SIG-M5 treated with dmso at 0.1 percent for 504 hours (cell line): ENCODE measurements around the gene PRAMEF10.
"Not testable (repeated sequence)": the region's sequence is repeated elsewhere in the genome, so short reads cannot be mapped to it uniquely, and the experiment has no call there.

Experiments
- DNase-seq: peaks from one replicate; lab custom pipeline; 2025; ENCODE audit not compliant: unreplicated experiment; lab: John Stamatoyannopoulos, UW

The PRAMEF10 gene, protein sequence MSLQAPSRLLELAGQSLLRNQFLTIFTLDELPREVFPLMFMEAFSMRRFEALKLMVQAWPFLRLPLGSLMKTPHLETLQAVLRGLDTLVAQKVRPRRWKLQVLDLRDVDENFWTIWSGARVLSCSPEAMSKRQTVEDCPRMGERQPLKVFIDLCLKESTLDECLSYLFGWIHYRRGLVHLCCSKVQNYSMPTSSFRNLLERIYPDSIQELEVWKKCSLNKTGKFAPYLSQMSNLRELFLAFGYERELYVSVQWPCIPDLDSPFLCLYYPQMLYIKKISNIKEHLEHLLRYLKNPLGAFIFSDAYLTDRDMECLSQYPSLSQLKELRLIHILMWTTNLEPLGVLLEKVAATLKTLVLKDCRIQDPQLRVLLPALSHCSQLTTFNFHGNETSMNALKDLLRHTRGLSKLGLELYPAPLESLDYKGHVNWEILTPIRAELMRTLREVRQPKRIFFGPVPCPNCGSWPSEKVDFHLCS

DNA sequence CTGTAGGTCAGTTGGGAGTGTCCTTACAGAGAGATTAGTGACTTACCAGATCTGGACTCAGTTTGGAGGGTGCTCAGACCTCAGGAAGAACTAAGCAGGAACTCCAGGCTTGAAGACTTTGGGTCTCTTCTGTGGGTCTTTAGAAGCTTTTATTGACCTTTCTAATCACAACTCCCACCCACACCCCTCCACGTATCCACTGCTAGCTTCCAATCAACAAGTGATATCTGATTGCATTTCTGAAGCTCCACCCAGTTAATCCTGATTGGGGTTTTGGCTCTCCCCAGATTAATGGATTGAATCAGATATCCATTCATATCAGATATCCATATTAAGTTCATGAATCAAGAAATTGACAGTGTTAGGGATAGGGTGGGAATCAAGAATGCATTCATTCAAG lies at the start of gene PRAMEF10:
Gene PRAMEF10, minus strand, starts transcription at position 101 of the 400 bp plus-strand sequence. CDS start 2,423 bp downstream, outside the sequence.
- not testable (repeated sequence) for DNase-seq

DNA sequence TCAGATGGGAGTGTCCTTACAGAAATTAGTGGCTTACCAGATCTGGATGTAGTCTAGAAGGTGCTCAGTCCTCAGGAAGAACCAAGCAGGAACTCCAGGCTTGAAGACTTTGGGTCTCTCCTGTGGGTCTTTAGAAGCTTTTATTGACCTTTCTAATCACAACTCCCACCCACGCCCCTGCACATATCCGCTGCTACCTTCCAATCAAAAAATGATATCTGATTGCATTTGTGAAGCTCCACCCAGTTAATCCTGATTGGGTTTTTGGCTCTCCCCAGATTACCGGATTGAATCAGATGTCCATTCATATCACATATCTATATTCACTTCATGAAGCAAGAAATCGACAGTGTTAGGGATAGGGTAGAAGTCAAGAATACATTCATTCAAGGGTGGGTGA lies 49.4 kb upstream of the PRAMEF10 start, which contains the start of gene PRAMEF6:
Gene PRAMEF6, minus strand, starts transcription at position 101 of the 400 bp plus-strand sequence. CDS start 5,062 bp downstream, outside the sequence.
- DNase-seq = not testable (repeated sequence)

DNA sequence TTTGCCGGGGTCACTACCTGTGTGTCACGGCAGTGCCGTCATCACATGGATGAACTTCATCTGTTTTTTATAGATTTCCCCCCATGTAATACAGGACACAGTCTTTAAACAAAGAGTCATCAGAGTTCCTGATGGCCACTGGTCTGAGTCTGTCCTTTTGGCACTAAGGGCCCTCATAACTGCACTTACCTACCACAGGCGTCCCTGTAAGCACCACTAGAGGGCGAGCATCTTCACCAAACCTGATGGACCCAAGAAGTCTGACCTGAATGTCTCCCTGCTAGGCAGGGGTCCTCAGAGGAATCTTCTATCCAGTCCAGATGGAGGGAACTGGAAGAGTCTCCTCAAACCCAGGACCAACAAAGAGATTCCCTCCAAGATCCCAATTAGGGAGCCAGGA lies 26.3 kb upstream of the PRAMEF10 start:
- DNase-seq = not testable (repeated sequence)

DNA sequence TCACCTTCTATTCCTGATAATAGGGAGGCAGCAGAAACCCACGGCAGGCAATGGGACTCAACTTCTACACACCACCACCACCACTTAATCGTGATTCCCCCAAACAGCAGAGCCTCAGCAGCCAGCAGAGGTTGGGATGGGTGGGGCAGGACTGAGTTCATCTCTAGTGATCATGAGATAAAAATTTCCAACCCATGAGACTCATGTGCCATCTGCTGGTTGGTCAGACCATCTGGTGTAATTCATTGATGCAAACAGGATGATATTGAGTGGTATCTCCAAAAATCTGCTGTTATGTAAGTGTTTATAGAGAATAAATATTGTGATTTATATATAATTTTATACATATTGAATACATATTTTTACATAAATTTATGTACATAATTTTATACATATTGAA lies 23.7 kb upstream of the PRAMEF10 start:
- not testable (repeated sequence) for DNase-seq

DNA sequence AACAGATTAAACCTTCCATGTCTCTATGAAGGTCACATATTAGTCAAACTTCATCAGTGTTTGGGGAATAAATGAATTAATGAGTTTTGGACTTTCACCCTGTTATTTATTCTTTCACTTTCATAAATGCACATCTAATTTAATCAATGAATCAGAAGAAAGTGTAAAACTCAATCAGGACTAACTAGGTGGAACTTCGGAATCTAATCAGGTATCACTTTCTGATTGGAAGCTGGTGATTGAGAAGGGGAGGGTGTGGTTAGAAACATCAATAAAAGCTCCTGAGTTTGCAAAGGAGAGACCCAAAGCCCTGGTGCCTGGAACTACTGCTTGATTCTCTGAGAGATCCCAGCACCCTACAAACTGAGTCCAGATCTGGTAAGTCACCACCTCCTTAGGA lies 18.2 kb upstream of the PRAMEF10 start, which contains the start of gene PRAMEF7:
Gene PRAMEF7, plus strand, starts transcription at position 301 of the 400 bp plus-strand sequence. CDS start 1,083 bp downstream, outside the sequence.
- DNase-seq = not testable (repeated sequence)

DNA sequence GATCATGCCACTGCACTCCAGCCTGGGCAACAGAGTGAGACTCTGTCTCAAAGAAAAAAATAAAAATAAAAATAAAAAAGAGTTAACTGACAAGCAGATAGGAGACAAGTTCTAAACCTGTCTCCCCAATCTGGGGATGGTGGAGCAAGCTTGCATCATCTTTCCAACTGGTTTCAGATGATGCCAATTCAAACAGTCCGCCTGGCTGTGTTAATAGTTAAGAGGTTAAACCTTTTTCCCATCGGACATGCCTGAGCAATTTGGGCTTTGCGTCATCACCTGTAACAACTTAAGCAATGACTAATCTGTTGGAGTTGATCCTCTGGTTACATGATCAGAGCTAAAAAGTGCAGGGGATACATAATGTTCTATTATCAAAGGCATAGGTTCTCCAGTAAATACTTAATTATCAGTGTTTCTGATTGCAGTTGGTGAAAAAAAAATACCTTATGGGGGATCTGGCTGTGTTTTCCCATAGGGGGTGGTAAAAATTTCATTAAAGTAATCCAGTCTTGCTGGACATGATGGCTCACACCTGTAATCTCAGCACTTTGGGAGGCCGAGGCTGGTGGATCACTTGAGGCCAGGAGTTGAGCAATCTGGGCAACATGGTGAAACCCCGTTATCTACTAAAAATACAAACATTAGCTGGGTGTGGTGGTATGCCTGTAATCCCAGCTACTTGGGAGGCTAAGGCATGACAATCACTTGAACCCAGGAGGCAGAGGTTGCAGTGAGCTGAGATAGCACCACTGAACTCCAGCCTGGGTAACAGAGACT lies 5.9 kb upstream of the PRAMEF10 start:
- DNase-seq = not testable (repeated sequence)

DNA sequence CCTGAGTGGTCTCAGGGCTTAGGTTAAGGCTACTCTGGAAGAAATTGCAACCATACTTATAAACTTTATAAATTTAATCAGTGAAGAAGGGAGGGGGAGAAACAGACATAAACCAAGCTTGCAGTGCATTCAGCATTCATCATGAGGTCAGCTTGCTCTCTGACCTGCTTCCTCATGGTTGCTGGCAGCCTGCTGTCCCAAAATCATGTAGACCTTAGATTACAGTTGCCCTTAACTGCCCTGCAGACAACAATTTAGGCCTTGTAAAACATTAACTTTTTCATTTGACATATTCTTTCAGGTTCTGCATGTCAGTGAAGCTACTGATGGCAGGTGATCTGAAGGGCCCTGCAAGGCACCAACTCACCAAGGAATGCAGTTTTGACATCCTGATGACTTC lies 1.1 kb upstream of the PRAMEF10 start:
- not testable (repeated sequence) for DNase-seq

DNA sequence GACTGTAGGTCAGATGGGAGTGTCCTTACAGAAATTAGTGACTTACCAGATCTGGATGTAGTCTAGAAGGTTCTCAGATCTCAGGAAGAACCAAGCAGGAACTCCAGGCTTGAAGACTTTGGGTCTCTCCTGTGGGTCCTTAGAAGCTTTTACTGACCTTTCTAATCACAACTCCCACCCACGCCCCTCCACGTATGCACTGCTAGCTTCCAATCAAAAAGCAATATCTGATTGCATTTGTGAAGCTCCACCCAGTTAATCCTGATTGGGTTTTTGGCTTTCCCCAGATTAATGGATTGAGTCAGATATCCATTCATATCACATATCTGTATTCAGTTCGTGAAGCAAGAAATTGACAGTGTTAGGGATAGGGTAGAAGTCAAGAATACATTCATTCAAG lies 12.0 kb downstream of the PRAMEF10 start, which contains the start of gene PRAMEF4:
Gene PRAMEF4, minus strand, starts transcription at position 101 of the 400 bp plus-strand sequence. CDS start 2,807 bp downstream, outside the sequence.
- not testable (repeated sequence) for DNase-seq

DNA sequence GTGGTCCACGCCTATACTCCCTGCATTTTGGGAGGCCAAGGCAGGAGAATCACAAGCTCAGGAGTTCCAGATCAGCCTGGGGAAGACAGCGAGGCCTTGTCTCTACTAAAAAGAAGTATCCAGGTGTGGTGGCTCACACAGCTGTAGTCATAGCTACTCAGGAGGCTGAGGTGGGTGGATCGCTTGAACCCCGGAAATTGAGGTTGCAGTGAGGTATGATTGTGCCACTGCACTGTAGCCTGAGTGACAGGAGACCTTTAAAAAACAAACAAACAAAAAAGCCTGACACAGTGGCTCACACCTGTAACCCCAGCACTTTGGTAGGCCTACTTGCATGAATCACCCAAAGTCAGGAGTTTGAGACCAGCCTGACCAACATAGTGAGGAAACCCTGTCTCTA lies 19.6 kb downstream of the PRAMEF10 start:
- DNase-seq = not testable (repeated sequence)

DNA sequence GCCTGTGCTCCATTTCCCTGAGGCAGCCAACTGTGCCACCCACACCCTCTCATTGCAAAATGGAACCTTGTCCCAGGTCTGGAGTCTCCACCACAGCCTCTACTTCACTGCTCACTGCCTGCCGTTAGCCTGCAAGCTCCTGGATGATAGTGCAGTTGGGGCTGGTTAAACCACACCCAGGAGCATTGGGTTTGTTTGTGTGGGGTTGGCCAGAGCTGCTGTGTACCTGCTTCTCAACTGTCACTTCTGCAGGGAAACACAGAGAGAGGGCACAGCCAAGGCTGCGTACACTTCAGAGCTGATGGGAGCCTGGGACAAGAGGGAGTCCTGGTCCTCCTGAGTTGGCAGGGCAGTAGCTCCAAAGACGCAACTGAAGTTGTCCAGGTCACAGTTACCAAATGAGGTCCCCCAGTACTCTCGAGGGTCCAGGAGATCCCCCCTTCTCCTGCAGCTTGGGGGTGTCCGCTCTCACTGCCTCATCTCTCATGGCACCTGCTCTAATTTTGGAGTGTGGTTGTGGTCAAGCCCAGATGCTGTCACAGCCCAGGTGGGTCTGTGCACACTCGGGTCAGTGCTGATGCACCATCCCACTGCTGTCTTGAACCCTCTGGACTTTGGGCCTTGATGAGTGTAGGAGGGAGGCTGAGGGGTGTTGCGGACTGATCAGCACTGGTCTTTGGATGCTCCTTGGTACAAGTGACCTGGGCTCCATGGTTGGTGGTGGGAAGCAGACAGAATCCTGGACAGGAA lies 34.8 kb downstream of the PRAMEF10 start:
- not testable (repeated sequence) for DNase-seq

DNA sequence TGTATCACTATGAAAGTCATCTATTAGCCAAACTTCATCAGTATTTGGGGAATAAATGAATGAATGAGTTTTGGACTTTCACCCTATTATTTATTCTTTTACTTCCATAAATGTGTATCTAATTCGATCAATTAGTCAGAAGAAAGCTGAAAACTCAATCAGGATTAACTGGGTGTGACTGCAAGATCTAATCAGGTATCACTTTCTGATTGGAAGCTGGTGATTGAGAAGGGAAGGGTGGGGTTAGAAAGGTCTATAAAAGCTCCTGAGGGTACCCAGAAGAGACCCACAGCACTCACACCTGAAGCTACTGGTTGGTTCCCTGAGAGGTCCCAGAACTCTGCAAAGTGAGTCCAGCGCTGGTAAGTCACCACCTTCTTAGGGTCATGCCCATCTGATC lies 41.3 kb downstream of the PRAMEF10 start, which contains the start of gene PRAMEF2:
Gene PRAMEF2, plus strand, starts transcription at position 301 of the 400 bp plus-strand sequence. CDS start 1,924 bp downstream, outside the sequence.
- not testable (repeated sequence) for DNase-seq

DNA sequence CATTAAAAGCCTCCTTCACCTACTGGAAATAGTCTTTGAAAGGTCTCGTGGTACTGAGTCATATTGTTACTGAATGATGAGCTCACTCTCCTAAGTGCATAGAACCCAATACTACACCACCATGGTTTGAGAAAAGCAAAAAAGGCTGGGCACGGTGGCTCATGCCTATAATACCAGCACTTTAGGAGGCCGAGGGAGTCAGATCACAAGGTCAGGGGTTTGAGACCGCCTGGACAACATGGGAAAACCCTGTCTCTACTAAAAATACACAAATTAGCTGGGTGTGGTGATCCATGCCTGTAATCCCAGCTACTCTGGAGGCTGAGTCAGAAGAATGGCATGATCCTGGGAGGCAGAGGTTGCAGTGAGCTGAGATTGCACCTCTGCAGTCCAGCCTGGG lies 46.3 kb downstream of the PRAMEF10 start:
- DNase-seq = no peak

DNA sequence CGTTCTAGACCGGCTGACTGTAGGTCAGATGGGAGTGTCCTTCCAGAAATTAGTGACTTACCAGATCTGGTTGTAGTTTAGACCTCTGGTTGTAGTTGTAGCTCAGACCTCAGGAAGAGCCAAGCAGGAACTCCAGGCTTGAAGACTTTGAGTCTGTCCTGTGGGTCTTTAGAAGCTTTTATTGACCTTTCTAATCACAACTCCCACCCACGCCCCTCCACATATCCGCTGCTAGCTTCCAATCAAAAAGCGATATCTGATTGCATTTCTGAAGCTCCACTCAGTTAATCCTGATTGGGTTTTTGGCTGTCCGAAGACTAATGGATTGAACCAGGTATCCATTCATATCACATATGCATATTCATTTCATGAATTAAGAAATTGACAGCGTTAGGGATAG lies 49.5 kb downstream of the PRAMEF10 start, which contains the start of gene HNRNPCL1:
Gene HNRNPCL1, minus strand, starts transcription at position 101 of the 400 bp plus-strand sequence. CDS start 431 bp downstream, outside the sequence.
- not testable (repeated sequence) for DNase-seq
